ENCODE results near the gene KCTD4.
"Not testable (repeated sequence)": the region's sequence is repeated elsewhere in the genome, so short reads cannot be mapped to it uniquely, and the experiment has no call there.

Gene KCTD4

GRCh38 chr13:45198924-45199323, 1.9 kb downstream of the KCTD4 start:
- no peak overlapping the region for H3K4me3 ChIP-seq (ENCODE audit: low read depth in 1 of 5, low read length in 5 of 5)
- no peak overlapping the region for H3K27ac ChIP-seq (ENCODE audit: low read depth, low read length)
- no peaks in the 10 kb centered on the region for H3K36me3 ChIP-seq (ENCODE audit: control insufficient read depth in 5 of 5, insufficient read depth in 5 of 5, low read length in 5 of 5)

DNA sequence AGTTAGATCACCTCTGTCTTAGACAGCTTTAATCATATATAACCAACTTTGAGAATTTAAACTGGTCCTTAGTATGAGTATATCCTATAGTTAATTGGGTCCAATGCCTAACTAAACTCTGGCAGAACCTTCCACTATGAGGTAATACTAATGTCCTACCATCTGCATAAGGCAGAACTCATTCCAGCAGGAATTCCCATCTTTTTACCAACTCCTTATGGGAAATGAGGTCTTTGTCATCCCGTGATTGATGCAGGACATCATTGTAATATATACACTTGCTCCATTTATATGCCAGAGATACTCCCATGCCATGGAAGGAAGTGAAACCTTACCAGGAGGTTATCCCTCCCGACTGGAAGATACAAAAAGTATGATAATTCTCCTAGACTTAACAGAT, 2.8 kb downstream of the KCTD4 start:
- no peaks in the 10 kb centered on the region for H3K36me3 ChIP-seq (ENCODE audit: control insufficient read depth in 5 of 5, insufficient read depth in 5 of 5, low read length in 5 of 5)
- H3K9me3 ChIP-seq (ENCODE audit: control insufficient read depth in 5 of 5, low read length in 5 of 5) = no peaks in the 10 kb centered on the region
- H3K9ac ChIP-seq (ENCODE audit: low read length in 5 of 5) = no peak overlapping the region
- no peak overlapping the region for H3K27ac ChIP-seq (ENCODE audit: low read depth, low read length)
- H3K4me1 ChIP-seq (ENCODE audit: control insufficient read depth in 5 of 5, insufficient read depth in 5 of 5, low read length in 5 of 5) = no peaks in the 10 kb centered on the region
- H3K27me3 ChIP-seq (ENCODE audit: control insufficient read depth in 5 of 5, insufficient read depth in 4 of 5, low read length in 5 of 5) = no peaks in the 10 kb centered on the region
- H3K4me3 ChIP-seq (ENCODE audit: low read depth in 1 of 5, low read length in 5 of 5) = no peak overlapping the region

More at GRCh38 chr13:45198924-45199323, 1.9 kb downstream of the KCTD4 start:
- no peaks in the 10 kb centered on the region for H3K27me3 ChIP-seq (ENCODE audit: control insufficient read depth in 5 of 5, insufficient read depth in 4 of 5, low read length in 5 of 5)
- no peaks in the 10 kb centered on the region for H3K9me3 ChIP-seq (ENCODE audit: control insufficient read depth in 5 of 5, low read length in 5 of 5)
- H3K4me1 ChIP-seq (ENCODE audit: control insufficient read depth in 5 of 5, insufficient read depth in 5 of 5, low read length in 5 of 5) = no peaks in the 10 kb centered on the region
- no peak overlapping the region for H3K9ac ChIP-seq (ENCODE audit: low read length in 5 of 5)

- no peaks in the 10 kb centered on the region for H3K9me3 ChIP-seq (ENCODE audit: control insufficient read depth in 5 of 5, low read length in 5 of 5)
- H3K36me3 ChIP-seq (ENCODE audit: control insufficient read depth in 5 of 5, insufficient read depth in 5 of 5, low read length in 5 of 5) = no peaks in the 10 kb centered on the region
- H3K27ac ChIP-seq (ENCODE audit: low read depth, low read length) = no peak overlapping the region
- H3K27me3 ChIP-seq (ENCODE audit: control insufficient read depth in 5 of 5, insufficient read depth in 4 of 5, low read length in 5 of 5) = no peaks in the 10 kb centered on the region
- H3K4me1 ChIP-seq (ENCODE audit: control insufficient read depth in 5 of 5, insufficient read depth in 5 of 5, low read length in 5 of 5) = no peaks in the 10 kb centered on the region
- no peak overlapping the region for H3K4me3 ChIP-seq (ENCODE audit: low read depth in 1 of 5, low read length in 5 of 5)
- no peak overlapping the region for H3K9ac ChIP-seq (ENCODE audit: low read length in 5 of 5)
Measured at GRCh38 chr13:45196622-45197021, 4.2 kb downstream of the KCTD4 start.

GRCh38 chr13:45196096-45196495, 4.7 kb downstream of the KCTD4 start:
- no peak overlapping the region for H3K4me3 ChIP-seq (ENCODE audit: low read depth in 1 of 5, low read length in 5 of 5)
- H3K9me3 ChIP-seq (ENCODE audit: control insufficient read depth in 5 of 5, low read length in 5 of 5) = no peaks in the 10 kb centered on the region
- H3K27ac ChIP-seq (ENCODE audit: low read depth, low read length) = no peak overlapping the region
- no peak overlapping the region for H3K9ac ChIP-seq (ENCODE audit: low read length in 5 of 5)
- H3K27me3 ChIP-seq (ENCODE audit: control insufficient read depth in 5 of 5, insufficient read depth in 4 of 5, low read length in 5 of 5) = no peaks in the 10 kb centered on the region
- no peaks in the 10 kb centered on the region for H3K4me1 ChIP-seq (ENCODE audit: control insufficient read depth in 5 of 5, insufficient read depth in 5 of 5, low read length in 5 of 5)
- H3K36me3 ChIP-seq (ENCODE audit: control insufficient read depth in 5 of 5, insufficient read depth in 5 of 5, low read length in 5 of 5) = no peaks in the 10 kb centered on the region

- Histone ChIP-seq H3K27me3 (ENCODE audit: control insufficient read depth in 5 of 5, insufficient read depth in 4 of 5, low read length in 5 of 5) (no peaks in the 10 kb centered on the region), H3K4me3 (ENCODE audit: low read depth in 1 of 5, low read length in 5 of 5) (no peak overlapping the region), H3K27ac (ENCODE audit: low read depth, low read length) (no peak overlapping the region), H3K9me3 (ENCODE audit: control insufficient read depth in 5 of 5, low read length in 5 of 5) (no peaks in the 10 kb centered on the region), H3K4me1 (ENCODE audit: control insufficient read depth in 5 of 5, insufficient read depth in 5 of 5, low read length in 5 of 5) (no peaks in the 10 kb centered on the region), H3K9ac (ENCODE audit: low read length in 5 of 5) (no peak overlapping the region), H3K36me3 (ENCODE audit: control insufficient read depth in 5 of 5, insufficient read depth in 5 of 5, low read length in 5 of 5) (no peaks in the 10 kb centered on the region)
Measured at GRCh38 chr13:45195421-45195820, 5.4 kb downstream of the KCTD4 start.

GRCh38 chr13:45194081-45194939, 6.5 kb downstream of the KCTD4 start:
- H3K27ac ChIP-seq (ENCODE audit: low read depth, low read length) = no peak overlapping the region
- no peaks in the 10 kb centered on the region for H3K27me3 ChIP-seq (ENCODE audit: control insufficient read depth in 5 of 5, insufficient read depth in 4 of 5, low read length in 5 of 5)
- no peaks in the 10 kb centered on the region for H3K9me3 ChIP-seq (ENCODE audit: control insufficient read depth in 5 of 5, low read length in 5 of 5)
- H3K4me3 ChIP-seq (ENCODE audit: low read depth in 1 of 5, low read length in 5 of 5) = no peak overlapping the region
- H3K36me3 ChIP-seq (ENCODE audit: control insufficient read depth in 5 of 5, insufficient read depth in 5 of 5, low read length in 5 of 5) = no peaks in the 10 kb centered on the region
- no peak overlapping the region for H3K9ac ChIP-seq (ENCODE audit: low read length in 5 of 5)
- H3K4me1 ChIP-seq (ENCODE audit: control insufficient read depth in 5 of 5, insufficient read depth in 5 of 5, low read length in 5 of 5) = no peaks in the 10 kb centered on the region

- H3K4me1 ChIP-seq (ENCODE audit: control insufficient read depth in 5 of 5, insufficient read depth in 5 of 5, low read length in 5 of 5) = no peaks in the 10 kb centered on the region
- no peaks in the 10 kb centered on the region for H3K9me3 ChIP-seq (ENCODE audit: control insufficient read depth in 5 of 5, low read length in 5 of 5)
- no peaks in the 10 kb centered on the region for H3K36me3 ChIP-seq (ENCODE audit: control insufficient read depth in 5 of 5, insufficient read depth in 5 of 5, low read length in 5 of 5)
- no peak overlapping the region for H3K9ac ChIP-seq (ENCODE audit: low read length in 5 of 5)
- no peak overlapping the region for H3K4me3 ChIP-seq (ENCODE audit: low read depth in 1 of 5, low read length in 5 of 5)
- no peaks in the 10 kb centered on the region for H3K27me3 ChIP-seq (ENCODE audit: control insufficient read depth in 5 of 5, insufficient read depth in 4 of 5, low read length in 5 of 5)
- H3K27ac ChIP-seq (ENCODE audit: low read depth, low read length) = no peak overlapping the region
Measured at GRCh38 chr13:45191874-45192273, 9.0 kb downstream of the KCTD4 start.

DNA sequence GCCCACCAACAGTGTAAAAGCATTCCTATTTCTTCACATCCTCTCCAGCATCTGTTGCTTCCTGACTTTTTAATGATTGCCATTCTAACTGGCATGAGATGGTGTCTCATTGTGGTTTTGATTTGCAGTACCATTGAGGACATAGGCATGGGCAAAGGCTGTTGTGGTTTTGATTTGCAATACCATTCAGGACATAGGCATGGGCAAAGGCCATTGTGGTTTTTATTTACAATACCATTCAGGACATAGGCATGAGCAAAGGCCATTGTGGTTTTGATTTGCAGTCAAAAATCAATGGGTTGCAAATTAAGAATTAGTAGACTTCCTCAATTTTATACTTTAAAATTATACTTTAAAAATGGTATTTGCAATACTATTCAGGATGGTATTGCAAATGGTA, 11.3 kb downstream of the KCTD4 start:
- H3K9me3 ChIP-seq (ENCODE audit: control insufficient read depth in 5 of 5, low read length in 5 of 5); H3K27ac ChIP-seq (ENCODE audit: low read depth, low read length); H3K4me1 ChIP-seq (ENCODE audit: control insufficient read depth in 5 of 5, insufficient read depth in 5 of 5, low read length in 5 of 5); H3K4me3 ChIP-seq (ENCODE audit: low read depth in 1 of 5, low read length in 5 of 5); H3K36me3 ChIP-seq (ENCODE audit: control insufficient read depth in 5 of 5, insufficient read depth in 5 of 5, low read length in 5 of 5); H3K27me3 ChIP-seq (ENCODE audit: control insufficient read depth in 5 of 5, insufficient read depth in 4 of 5, low read length in 5 of 5); H3K9ac ChIP-seq (ENCODE audit: low read length in 5 of 5): not testable (repeated sequence)

- not testable (repeated sequence) for H3K27ac ChIP-seq (ENCODE audit: low read depth, low read length); H3K4me1 ChIP-seq (ENCODE audit: control insufficient read depth in 5 of 5, insufficient read depth in 5 of 5, low read length in 5 of 5); H3K4me3 ChIP-seq (ENCODE audit: low read depth in 1 of 5, low read length in 5 of 5); H3K36me3 ChIP-seq (ENCODE audit: control insufficient read depth in 5 of 5, insufficient read depth in 5 of 5, low read length in 5 of 5); H3K27me3 ChIP-seq (ENCODE audit: control insufficient read depth in 5 of 5, insufficient read depth in 4 of 5, low read length in 5 of 5); H3K9ac ChIP-seq (ENCODE audit: low read length in 5 of 5); H3K9me3 ChIP-seq (ENCODE audit: control insufficient read depth in 5 of 5, low read length in 5 of 5)
Measured at GRCh38 chr13:45189077-45189476, 11.8 kb downstream of the KCTD4 start.

DNA sequence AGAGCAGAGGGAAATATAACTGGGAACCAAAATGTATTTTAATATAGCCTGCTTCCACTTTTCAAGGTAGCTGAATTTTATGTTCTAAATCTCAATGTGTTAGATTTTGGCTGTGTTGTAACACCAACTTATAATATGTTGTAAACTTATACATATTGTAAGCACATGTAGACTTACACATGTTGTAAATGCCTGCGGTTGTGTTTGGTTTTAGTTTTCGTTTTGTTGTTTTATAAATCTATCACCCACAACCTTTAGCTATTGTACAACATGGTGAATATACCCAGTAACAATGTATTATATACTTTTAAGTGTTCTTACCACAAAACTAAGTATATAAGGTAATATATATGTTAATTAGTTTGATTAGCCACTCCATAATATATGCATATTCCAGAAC, 15.6 kb downstream of the KCTD4 start:
- no peak overlapping the region for H3K4me3 ChIP-seq (ENCODE audit: low read depth in 1 of 5, low read length in 5 of 5)
- H3K4me1 ChIP-seq (ENCODE audit: control insufficient read depth in 5 of 5, insufficient read depth in 5 of 5, low read length in 5 of 5) = no peaks in the 10 kb centered on the region
- peaks cover 2 to 11% (median 4%) of the 10 kb centered on the region in 5 donors for H3K36me3 ChIP-seq (ENCODE audit: control insufficient read depth in 5 of 5, insufficient read depth in 5 of 5, low read length in 5 of 5)
- H3K9ac ChIP-seq (ENCODE audit: low read length in 5 of 5) = no peak overlapping the region
- H3K27ac ChIP-seq (ENCODE audit: low read depth, low read length) = no peak overlapping the region
- H3K9me3 ChIP-seq (ENCODE audit: control insufficient read depth in 5 of 5, low read length in 5 of 5) = no peaks in the 10 kb centered on the region
- no peaks in the 10 kb centered on the region for H3K27me3 ChIP-seq (ENCODE audit: control insufficient read depth in 5 of 5, insufficient read depth in 4 of 5, low read length in 5 of 5)
